Cerebellar cortex (tissue), 1 donor: ENCODE results near the gene EGLN3.

Experiments
- DNase-seq: peaks from one replicate; pipeline ENCODE4 v3.0.0-alpha.2; 2015; ENCODE audit warnings: low spot score

EGLN3 gene

GRCh38 chr14:33910435-33910834 is 40.4 kb downstream of the EGLN3 start:
- DNase-seq = no peak

DNA sequence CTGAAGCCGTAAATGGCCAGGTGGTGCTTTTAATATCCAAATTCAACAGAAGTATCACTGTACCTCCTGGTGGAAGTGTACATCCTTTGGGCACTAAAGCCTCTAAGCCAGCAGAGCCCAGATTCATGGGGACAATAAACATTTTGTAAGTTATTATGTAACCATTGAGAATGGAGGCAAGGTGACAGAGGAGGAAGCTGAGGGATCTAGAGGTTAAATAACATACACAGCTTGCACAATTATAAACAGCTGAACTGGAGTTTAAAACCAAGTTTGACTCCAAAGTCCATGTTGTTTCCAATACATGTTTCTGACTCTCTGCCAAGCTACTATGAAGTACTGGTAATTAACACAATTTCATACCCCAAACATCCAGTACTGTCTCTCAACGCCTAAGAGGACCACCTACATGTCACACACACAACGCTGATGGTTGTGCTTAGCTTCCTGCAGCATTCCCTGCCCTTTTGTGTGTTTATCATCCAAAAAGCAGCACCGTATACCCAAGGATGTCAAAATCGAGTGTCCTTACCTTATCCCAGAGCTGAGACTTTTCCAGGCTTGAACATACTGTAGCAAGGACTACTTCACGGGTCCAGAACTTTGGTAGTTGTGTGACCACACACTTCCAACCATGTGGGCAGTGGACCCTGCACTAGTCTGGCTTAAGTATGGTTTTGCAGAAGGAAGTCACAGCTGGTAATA is 41.3 kb downstream of the EGLN3 start:
- no peak for DNase-seq

- DNase-seq = no peak
Measured at GRCh38 chr14:33908540-33909223, 42.2 kb downstream of the EGLN3 start.

DNA sequence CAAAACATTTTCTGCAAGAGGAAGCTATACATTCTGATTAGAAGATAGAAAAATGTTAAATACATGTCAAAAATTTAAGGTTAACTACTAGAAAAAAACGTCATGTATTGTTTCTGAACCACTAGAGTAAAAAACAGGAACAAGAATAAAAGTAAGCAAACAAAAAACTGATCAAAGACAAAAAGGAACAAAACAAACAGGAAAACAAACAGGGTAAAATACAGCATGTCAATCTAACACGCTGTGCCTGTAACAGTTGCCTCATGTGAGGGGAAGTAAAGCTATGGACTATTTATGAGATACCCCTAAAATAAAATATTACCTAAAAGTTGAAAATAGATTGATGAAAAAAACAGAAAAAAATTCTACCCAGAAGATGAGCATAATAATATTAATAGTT is 43.9 kb downstream of the EGLN3 start:
- no peak for DNase-seq

DNA sequence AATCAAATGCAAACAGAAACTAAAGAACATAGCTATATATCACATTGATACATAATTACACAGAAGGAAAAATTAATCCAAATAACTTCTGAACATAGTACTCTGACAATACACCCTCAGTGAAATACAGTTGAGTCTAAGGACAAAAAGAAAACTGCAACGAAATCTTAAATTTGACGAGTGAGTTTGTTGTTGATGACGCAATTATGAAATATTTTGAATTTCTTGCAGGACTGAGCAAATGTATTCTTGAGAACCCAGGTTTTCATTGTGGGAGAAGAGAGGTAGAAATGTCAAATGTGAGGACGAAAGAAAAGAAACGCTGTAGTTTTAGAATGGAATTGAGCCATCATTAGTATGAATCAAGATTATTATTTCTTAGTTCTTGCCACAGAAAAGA is 46.3 kb downstream of the EGLN3 start:
- DNase-seq = no peak

- no peak for DNase-seq
Measured at GRCh38 chr14:33903369-33903768, 47.5 kb downstream of the EGLN3 start.

GRCh38 chr14:33902363-33902762 is 48.5 kb downstream of the EGLN3 start:
- no peak for DNase-seq

- no peak for DNase-seq
Measured at GRCh38 chr14:33901426-33902155, 49.3 kb downstream of the EGLN3 start.

GRCh38 chr14:33900706-33901105 is 50.2 kb downstream of the EGLN3 start:
- DNase-seq = no peak

DNA sequence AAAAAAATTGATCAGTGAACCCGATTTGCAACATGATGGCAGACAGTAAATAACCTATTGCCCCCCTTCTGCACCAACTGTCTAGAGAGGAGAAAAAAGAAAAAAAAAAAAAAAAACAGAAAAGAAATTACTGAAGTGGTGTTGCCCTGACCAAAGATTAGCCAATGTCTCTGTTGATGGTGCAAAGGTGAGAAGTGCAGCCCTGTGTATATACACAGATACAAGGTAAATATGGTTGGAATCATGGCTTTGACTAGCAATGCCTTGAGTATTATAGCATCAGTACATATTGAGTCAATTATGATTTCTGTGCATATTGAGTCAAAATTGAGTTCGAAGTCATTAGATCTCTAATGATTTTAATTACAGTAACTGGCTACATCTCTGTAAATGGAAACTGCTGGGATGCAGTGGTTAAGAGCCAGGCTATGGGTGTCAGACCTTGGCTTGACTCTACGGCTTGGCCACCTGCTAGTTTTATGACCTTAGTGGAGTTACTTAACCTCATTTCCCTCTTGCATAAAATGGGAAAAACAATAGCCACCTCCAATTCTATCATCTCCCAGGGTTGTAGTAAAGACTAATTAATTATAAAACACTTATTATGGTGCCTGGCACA is 51.0 kb downstream of the EGLN3 start:
- DNase-seq = no peak

GRCh38 chr14:33897878-33898535 is 52.9 kb downstream of the EGLN3 start:
- DNase-seq = peak; percentile 37

- no peak for DNase-seq
Measured at GRCh38 chr14:33897382-33897781, 53.5 kb downstream of the EGLN3 start.

DNA sequence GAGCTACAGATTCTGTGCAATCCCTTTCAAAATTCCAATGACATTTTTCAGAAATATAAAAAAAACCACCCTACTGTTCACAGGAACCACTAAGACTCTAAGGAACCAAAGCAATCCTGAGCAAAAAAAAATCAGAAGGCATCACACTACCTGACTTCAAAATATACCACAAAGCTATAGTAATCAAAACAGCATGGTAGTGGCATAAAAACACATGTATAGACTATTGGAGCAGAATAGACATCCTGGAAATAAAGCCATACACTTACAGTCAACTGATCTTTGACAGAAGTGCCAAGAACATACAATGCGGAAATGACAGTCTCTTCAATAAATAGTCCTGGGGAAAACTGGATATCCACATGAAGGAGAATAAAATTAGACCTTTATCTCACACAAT is 56.5 kb downstream of the EGLN3 start:
- no peak for DNase-seq

DNA sequence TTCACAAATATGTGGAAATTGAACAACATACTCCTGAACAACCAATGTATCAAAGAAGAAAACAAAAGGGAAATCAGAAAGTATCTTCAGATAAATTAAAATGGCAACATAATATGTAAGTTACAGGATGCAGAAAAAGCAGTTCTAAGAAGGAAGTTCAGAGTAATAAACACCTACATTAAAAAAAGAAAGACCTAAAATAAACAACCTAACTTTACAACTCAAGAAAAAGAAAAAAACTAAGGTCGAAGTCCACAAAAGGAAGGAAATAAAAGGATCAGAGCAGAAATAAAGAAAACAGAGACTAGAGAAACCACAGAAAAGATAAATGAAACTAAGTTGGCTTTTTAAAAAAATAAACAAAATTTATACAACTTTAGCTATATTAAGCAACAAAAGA is 59.2 kb downstream of the EGLN3 start:
- DNase-seq = no peak

- DNase-seq = no peak
Measured at GRCh38 chr14:33884916-33885315, 66.0 kb downstream of the EGLN3 start.

- no peak for DNase-seq
Measured at GRCh38 chr14:33880330-33880729, 70.5 kb downstream of the EGLN3 start.

DNA sequence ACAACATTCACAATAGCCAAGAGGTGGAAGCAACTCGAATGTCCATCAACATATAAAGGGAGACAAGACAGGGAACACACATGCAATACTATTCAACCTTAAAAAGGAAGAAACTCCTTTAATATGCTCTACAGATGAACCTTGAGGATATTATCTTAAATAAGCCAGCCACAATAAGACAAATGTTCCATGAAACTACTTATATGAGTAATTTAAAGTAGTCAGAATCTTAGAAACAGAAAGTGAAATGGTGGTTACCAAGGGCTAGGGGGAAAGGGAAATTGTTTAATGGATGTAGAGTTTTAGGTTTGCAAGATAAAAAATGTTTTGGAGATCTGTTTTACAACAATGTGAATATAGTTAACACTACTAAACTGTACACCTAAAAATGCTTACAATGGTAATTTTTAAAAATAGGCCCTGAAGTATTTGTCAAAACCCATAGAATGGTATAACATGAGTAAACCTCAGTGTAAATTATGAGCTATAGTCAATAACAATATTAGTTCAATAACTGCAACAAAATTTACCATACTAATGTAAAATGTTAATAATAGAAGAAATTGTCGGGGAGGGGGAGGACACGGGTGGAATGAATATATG is 71.1 kb downstream of the EGLN3 start:
- no peak for DNase-seq

GRCh38 chr14:33876274-33876673 is 74.6 kb downstream of the EGLN3 start:
- DNase-seq = no peak
